Posterior vena cava (tissue), 2 donors: ENCODE data around the gene DHRSX. TPM values are rescaled to one million over a fixed set of nuclear protein-coding genes. Genes with fewer than 3 reads are reported as not detected.
"Not testable (repeated sequence)": the region's sequence is repeated elsewhere in the genome, so short reads cannot be mapped to it uniquely, and the experiment has no call there.

ENCODE experiments used
- DNase-seq: peaks from one replicate; pipeline ENCODE4 v3.0.0-alpha.2; 2020; ENCODE audit warnings: low spot score
- intact Hi-C, 2 donors: fragments of 100-400 bp; cut with DNase I; formaldehyde crosslinking; loops; one replicate each; pipeline versions ENCODE4 v1.14.1 to v1.14.2; 2022 to 2023
- total RNA-seq, 2 donors: library from RNA; stranded (reverse); fragmentation: NEBNext Ultra II Directional; extraction: Animal tissue kit (Norgen Biotek cat#: 25700); gene quantifications; one replicate each; pipeline ENCODE4 v1.2.1, GENCODE V29; 2021
- donor health status: DM: yes; HTN: yes; CAD: no.
- donor health status: DM: yes; HTN: yes; CAD: no.

DHRSX gene
- total RNA-seq, 2 donors from 2014 or later: 16.0 to 18.9 TPM

DNA sequence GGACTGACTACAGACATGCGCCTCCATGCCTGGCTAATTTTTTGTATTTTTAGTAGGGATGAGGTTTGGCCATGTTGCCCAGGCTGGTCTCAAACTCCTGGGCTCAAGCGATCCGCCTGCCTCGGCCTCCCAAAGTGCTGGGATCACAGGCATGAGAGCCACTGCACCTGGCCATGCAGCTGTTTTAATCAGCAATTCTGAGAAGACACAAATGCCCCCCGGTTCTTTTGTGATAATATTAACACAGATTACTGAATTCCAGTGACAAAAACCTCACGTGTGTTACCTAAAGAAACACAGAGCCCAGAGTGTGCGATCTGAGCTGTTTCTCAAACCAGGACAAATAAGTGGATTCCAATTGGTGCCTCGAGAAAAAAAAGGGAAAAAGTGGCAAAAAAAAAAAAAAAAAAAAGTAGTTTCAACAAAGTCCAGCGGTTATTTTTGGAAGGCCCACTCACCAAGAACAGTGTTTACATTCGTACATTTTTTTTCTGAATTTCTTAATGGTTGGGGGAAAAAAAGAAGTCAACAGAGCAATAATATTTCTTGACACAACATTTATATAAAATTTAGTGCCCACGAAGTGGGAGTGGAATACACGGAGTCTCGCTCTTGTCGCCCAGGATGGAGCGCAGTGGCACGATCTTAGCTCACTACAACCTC lies 17.2 kb downstream of the DHRSX start:
- DNase-seq: peak; percentile 50
- intact Hi-C loops: no loop called here

DNA sequence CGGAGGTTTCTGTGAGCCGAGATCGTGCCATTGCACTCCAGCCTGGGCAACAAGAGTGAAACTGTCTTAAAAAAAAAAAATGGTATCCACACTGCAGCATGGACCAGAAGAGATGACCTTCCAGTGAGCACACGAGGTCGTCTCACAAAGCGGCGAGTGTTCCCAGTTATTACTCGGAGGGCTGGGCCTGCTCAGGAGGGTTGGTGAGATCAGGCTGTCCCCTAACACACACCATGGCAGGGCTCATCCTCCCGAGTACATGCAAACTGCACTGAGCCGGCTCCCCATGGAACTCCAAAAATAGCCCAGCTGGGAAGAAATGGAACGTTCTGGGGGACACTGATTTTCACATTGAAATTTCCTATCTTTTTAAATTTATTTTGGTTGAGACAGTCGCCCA lies 19.2 kb downstream of the DHRSX start:
- intact Hi-C loops: not testable (repeated sequence)
- DNase-seq: peak; percentile 10

DNA sequence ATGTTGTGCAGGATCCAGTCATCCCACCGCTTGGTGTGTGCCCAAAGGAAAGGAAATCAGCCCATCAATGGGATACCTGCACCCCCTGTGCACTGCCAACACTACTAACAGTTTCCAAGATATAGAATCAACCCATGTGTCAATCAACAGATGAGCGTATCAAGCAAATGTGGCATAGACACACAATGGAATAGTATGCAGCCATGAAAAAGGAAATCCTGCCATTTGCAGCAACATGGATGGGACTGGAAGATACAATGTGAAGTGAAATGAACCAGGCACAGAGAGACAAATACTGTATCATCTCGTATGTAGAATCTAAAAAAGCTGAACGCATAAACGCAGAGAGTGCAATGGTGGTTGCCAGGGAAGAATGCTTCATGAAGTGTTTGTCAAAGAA lies 20.8 kb downstream of the DHRSX start:
- DNase-seq, intact Hi-C loops: not testable (repeated sequence)

DNA sequence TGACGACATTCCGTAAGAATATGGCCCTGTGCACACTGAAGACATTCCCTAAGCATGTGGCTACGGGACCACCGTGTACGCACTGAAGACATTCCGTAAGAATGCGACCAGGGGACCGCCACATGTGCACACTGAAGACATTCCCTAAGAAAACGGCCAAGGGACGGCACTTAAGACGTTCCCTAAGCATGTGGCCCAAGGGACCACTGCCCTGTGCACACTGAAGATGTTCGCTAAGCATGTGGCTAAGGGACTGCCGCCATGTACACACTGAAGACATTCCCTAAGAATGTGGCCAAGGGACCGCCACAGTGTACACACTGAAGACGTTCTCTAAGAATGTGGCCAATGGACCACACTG lies 21.4 kb downstream of the DHRSX start:
- intact Hi-C loops: no loop called here
- no peak for DNase-seq

DNA sequence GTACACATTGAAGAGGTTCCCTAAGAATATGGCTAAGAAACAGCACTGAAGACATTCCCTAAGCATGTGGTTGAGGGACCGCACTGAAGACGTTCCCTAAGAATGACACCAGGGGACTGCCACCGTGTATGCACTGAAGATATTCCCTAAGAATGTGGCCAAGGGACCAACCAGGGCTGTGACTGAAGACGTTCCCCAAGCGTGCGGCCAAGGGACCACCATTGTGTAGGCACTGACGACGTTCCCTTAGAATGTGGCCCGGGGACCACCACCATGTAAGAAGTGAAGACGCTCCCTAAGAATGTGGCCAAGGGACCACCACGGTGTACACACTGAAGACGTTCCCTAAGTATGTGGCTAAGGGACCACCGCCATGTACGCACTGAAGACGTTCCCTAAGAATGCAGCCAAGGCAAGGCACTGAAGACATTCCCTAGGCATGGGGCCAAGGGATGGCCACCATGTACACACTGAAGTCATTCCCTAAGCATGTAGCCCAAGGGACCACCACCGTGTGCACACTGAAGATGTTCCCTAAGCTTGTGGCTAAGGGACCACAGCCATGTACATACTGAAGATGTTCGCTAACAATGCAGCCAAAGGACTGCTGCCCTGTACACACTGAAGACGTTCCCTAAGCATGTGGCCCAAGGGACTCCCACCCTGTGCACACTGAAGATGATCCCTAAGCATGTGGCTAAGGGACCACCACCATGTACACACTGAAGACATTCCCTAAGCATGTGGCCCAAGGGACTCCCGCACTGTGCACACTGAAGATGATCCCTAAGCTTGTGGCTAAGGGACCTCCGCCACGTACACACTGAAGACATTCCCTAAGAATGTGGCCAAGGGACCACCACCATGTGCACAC lies 22.0 kb downstream of the DHRSX start:
- peak; percentile 38 for DNase-seq
- intact Hi-C loops: no loop called here

DNA sequence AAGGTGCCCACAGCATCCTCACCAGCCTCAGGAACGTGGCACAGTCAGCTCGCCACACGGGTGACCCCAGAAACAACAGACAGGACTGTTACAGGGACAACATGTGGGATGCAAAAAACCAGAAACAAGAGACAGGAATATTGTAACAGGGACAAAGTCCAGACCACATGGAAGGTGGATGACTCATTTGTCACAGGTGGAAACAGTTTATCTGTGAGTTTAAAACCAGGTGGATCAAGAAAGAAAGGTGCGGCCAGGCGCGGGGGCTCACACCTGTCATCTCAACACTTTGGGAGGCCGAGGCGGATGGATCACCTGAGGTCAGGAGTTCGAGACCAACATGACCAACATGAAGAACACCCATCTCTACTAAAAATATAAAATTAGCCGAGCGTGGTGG lies 23.5 kb downstream of the DHRSX start:
- intact Hi-C loops: not testable (repeated sequence)
- peak; percentile 32 for DNase-seq

DNA sequence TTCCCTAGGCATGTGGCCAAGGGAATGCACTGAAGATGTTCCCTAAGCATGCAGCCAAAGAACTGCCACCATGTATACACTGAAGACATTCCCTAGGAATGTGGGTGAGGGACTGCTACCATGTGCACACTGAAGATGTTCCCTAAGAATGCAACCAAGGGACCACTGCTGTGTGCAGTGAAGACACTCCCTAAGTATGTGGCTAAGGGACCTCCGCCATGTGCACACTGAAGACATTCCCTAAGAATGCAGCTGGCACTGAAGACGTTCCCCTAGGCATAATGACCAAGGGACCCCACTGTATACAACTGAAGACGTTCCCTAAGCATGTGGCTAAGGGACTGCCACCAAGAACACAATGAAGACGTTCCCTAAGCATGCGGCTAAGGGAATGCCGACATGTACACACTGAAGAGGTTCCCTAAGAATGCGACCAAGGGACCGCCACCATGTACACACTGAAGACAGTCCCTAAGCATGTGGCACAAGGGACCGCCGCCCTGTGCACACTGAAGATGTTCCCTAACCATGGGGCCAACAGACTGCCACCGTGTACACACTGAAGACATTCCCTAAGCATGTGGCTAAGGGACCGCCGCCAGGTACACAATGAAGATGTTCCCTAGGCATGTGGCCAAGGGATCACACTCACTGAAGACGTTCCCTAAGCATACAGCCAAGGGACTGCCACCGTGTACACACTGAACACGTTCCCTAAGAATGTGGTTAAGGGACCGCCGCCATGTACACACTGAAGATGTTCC lies 25.6 kb downstream of the DHRSX start:
- DNase-seq: peak; percentile 25
- intact Hi-C loops: no loop called here

DNA sequence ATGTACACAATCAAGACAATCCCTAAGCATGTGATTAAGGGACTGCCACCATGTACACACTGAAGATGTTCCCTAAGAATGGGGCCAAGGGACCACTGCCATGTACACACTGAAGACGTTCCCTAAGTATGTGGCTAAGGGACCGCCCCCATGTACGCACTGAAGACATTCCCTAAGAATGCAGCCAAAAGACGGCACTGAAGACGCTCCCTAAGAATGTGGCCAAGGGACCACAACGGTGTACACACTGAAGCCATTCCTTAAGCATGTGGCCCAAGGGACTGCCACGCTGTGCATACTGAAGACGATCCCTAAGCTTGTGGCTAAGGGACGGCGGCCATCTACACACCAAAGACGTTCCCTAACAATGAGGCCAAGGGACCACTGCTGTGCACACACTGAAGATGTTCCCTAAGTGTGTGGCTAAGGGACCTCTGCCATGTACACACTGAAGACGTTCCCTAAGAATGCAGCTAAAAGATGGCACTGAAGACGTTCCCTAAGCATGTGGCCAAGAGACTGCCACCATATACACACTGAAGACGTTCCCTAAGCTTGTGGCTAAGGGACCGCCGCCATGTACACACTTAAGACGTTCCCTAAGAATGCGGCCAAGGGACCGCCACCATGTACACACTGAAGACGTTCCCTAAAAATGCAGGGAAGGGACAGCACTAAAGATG lies 26.4 kb downstream of the DHRSX start:
- peak; percentile 34 for DNase-seq
- intact Hi-C loops: no loop called here

DNA sequence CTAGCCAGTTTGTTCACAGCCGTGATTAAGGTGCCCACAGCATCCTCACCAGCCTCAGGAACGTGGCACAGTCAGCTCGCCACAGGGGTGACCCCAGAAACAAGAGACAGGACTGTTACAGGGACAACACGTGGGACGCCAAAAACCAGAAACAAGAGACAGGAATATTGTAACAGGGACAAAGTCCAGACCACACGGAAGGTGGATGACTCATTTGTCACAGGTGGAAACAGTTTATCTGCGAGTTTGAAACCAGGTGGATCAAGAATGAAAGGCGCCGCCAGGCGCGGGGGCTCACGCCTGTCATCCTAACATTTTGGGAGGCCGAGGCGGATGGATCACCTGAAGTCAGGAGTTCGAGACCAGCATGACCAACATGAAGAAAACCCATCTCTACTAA lies 27.7 kb downstream of the DHRSX start:
- intact Hi-C loops: not testable (repeated sequence)
- peak; percentile 58 for DNase-seq

DNA sequence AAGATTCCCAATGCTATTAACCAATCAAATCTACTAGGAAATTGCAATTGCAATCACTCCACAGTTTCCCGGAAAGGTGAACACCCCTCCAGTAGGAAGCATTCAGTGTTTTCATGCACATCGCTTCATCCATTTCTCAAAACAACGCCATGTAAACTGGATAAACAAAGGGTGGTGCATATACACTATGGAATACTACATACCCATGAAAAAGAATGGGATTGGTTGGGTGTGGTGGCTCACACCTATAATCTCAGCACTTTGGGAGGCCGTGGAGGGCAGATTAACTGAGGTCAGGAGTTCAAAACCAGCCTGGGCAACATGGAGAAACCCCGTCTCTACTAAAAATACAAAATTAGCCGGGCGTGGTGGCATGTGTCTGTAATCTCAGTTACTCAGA lies 29.1 kb downstream of the DHRSX start:
- DNase-seq: peak; percentile 30
- intact Hi-C loops: no loop called here

DNA sequence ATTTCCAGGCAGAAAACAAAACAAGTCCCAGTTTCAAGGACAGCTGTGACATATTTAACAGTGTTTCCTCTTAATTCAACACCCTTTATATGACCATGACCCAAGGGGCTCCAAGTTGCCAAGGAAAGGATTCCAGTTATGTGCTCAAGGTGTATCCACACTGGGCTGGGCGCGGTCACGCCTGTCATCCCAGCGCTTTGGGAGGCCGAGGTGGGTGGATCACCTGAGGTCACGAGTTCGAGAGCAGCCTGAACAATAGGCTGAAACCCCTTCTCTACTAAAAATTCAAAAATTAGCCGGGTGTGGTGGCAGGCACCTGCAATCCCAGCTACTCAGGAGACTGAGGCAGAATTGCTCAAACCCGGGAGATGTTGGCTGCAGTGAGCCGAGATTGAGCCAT lies 29.6 kb downstream of the DHRSX start:
- intact Hi-C loops: not testable (repeated sequence)
- peak; percentile 34 for DNase-seq

DNA sequence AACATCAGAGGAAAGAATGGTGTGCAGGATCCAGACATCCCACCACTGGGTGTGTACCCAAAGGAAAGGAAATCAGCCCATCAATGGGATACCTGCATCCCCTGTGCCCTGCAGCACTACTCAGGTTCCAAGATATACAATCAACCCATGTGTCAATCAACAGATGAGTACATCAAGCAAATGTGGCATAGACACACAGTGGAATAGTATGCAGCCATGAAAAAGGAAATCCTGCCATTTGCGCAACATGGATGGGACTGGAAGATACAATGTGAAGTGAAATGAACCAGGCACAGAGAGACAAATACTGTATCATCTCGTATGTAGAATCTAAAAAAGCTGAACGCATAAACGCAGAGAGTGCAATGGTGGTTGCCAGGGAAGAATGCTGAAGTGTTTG lies 30.9 kb downstream of the DHRSX start:
- intact Hi-C loops: loop anchor here in 1 of 2 donors (2.0 kb wide), 1 partner anchor 69 kb away; no protein-coding TSS in a partner anchor
- DNase-seq: not testable (repeated sequence)

DNA sequence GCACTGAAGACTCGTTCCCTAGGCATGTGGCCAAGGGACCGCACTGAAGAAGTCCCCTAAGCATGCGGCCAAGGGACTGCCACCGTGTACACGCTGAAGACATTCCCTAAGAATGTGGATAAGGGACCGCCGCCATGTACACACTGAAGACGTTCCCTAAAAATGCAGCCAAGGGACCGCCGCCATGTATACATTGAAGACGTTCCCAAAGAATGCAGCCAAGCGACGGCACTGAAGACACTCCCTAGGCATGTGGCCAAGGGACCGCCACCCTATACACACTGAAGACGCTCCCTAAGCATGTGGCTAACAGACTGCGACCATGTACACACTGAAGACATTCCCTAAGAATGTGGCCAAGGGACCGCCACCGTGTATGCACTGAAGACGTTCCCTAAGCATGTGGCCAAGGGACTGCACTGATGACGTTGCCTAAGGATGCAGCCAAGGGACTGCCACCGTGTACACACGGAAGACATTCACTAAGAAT lies 31.5 kb downstream of the DHRSX start:
- DNase-seq: no peak

DNA sequence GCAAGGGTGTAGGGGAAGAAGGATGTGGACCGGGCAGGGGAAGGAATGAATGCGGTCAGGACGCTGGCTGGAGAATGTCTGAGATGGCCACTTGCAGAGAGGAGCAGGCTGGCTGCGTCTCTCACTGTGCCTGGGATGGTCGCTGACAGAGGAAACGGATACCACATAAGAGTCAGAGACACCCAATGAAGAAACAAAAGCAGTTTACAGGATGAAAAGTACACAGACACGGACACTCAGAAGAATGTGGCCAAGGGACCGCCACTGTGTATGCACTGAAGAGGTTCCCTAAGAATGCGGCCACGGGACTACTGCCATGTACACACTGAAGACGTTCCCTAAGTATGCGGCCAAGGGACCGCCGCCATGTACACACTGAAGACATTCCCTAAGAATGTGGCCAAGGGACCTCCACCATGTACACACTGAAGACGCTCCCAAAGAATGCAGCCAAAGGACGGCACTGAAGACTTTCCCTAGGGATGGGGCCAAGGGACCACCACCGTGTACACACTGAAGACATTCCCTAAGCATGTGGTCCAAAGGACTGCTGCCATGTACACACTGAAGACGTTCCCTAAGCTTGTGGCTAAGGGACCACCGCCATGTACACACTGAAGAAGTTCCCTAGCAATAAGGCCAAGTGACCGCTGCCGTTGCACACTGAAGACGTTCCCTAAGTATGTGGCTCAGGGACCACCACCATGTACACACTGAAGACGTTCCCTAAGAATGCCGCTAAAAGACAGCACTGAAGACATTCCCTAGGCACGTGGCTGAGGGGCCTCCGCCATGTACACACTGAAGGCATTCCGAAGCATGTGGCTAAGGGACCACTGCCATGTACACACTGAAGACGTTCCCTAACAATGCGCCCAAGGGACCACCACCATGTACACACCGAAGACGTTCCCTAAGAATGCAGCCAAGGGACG lies 32.2 kb downstream of the DHRSX start:
- intact Hi-C loops: loop anchor here in 1 of 2 donors (2.0 kb wide), 1 partner anchor 68 kb away; no protein-coding TSS in a partner anchor

More for the DNA sequence above, 31.5 kb downstream of the DHRSX start:
- intact Hi-C loops: loop anchor here in 1 of 2 donors (2.0 kb wide), 1 partner anchor 68 kb away; no protein-coding TSS in a partner anchor

DNA sequence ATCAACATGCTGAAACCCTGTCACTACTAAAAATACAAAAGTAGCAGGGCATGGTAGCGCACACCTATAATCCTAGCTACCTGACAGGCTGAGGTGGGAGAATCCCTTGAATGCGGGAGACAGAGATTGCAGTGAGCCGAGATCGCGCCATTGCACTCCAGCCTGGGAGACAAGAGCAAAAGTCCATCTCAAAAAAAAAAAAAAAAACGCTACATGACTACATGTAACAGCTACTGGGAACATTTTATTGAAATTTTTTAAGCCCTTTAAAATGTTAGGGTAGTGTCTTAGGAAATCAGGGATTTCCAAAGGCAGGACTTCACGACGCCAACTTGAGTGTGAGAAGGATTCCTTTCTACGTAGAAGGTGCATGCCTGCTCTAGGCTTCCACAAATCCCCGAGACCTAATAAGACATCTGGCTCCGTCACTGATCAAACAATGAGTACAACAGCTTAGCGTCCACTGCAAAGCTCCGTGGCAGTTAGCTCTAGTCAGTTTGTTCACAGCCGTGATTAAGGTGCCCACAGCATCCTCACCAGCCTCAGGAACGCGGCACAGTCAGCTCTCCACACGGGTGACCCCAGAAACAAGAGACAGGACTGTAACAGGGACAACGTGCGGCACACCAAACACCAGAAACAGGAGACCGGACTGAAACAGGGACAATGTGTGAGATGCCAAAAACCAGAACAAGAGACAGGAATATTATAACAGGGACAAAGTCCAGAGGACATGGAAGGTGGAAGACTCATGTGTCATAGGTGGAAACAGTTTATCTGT lies 33.7 kb downstream of the DHRSX start:
- DNase-seq: no peak
- intact Hi-C loops: no loop called here

More for the DNA sequence above, 32.2 kb downstream of the DHRSX start:
- no peak for DNase-seq

DNA sequence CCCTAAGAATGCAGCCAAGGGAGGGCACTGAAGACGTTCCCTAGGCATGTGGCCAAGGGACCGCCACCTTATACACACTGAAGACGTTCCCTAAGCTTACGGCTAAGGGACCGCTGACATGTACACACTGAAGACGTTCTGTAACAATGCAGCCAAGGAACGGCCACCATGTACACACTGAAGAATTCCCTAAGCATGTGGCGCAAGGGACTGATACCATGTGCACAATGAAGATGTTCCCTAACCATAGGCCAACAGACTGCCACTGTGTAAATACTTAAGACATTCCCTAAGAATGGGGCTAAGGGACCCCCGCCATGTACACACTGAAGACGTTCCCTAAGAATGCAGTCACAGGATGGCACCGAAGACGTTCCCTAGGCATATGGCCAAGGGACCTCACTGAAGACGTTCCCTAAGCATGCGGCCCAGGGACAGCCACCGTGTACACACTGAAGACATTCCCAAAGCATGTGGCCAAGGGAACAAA lies 36.1 kb downstream of the DHRSX start:
- intact Hi-C loops: no loop called here
- no peak for DNase-seq
